ENCODE results near the gene HOOK1. TPM values are rescaled to one million over a fixed set of nuclear protein-coding genes. Genes with fewer than 3 reads are reported as not detected.
"Not testable (repeated sequence)": the region's sequence is repeated elsewhere in the genome, so short reads cannot be mapped to it uniquely, and the experiment has no call there.

Gene HOOK1
- total and polyA plus RNA-seq, 8 donors, result 10.9 to 32.0 (median 24.7) TPM

GRCh38 chr1:59908682-59909081 is 93.9 kb downstream of the HOOK1 start:
- Histone ChIP-seq H3K27ac (no peak overlapping the region), H3K36me3 (no peaks in the 10 kb centered on the region), H3K4me3 (no peak overlapping the region), H3K27me3 (no peaks in the 10 kb centered on the region), H3K9me3 (no peaks in the 10 kb centered on the region), H3K4me1 (no peaks in the 10 kb centered on the region)
- DNase-seq, result no peak
- WGBS, 2 donors, result 95 to 98% methylated on average over 2 of the region's 2 CpGs
- no peak for FAIRE-seq
- TF ChIP-seq, protein P1, sequence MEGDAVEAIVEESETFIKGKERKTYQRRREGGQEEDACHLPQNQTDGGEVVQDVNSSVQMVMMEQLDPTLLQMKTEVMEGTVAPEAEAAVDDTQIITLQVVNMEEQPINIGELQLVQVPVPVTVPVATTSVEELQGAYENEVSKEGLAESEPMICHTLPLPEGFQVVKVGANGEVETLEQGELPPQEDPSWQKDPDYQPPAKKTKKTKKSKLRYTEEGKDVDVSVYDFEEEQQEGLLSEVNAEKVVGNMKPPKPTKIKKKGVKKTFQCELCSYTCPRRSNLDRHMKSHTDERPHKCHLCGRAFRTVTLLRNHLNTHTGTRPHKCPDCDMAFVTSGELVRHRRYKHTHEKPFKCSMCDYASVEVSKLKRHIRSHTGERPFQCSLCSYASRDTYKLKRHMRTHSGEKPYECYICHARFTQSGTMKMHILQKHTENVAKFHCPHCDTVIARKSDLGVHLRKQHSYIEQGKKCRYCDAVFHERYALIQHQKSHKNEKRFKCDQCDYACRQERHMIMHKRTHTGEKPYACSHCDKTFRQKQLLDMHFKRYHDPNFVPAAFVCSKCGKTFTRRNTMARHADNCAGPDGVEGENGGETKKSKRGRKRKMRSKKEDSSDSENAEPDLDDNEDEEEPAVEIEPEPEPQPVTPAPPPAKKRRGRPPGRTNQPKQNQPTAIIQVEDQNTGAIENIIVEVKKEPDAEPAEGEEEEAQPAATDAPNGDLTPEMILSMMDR (IDR thresholded peaks at IDR 0.05), result no peak
- ATAC-seq, result no peak
- intact Hi-C loops (cut with DNase I), result no loop called here

DNA sequence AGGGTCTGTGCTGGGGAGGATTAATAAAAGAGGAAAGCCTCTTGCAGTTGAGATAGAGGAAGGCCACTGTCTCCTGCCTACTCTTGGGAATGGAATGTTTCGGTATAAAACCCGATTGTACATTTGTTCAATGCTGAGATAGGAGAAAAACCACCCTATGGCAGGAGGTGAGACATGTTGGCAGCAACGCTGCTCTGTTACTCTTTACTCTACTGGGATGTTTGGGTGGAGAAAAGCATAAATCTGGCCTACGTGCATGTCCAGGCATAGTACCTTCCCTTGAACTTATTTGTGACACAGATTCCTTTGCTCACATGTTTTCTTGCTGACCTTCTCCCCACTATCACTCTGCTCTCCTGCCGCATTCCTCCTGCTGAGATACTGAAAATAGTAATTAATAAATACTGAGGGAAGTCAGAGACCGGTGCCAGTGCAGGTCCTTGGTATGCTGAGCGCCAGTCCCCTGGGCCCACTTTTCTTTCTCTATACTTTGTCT is 100.1 kb downstream of the HOOK1 start:
- H3K27me3 ChIP-seq; intact Hi-C loops (cut with DNase I); FAIRE-seq; H3K4me1 ChIP-seq; H3K27ac ChIP-seq; H3K36me3 ChIP-seq; H3K9me3 ChIP-seq; H3K4me3 ChIP-seq; ATAC-seq; DNase-seq: not testable (repeated sequence)
- 85 to 91% methylated on average over 7 of the region's 7 CpGs for WGBS, 2 donors

DNA sequence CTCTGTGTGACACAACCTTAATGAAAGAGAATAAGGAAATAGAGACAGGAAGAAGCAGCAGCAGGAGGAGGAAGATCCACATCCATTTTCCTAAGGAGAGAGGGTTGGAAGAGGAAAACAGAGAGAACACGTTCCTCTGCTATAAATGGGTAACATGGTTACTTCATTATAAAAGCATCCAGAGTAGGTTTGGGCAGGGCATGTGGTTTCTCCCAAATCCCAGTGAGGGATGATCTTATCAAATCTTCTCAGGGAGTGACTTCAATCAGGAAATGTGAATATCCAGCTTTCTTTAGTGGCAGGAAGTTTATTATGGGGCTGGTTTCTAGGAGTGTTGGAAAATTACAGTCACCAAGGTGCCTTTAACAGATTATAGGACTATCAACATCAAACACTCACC is 100.8 kb downstream of the HOOK1 start:
- Histone ChIP-seq H3K27ac (no peak overlapping the region), H3K9me3 (no peaks in the 10 kb centered on the region), H3K4me3 (no peak overlapping the region), H3K27me3 (no peaks in the 10 kb centered on the region), H3K36me3 (no peaks in the 10 kb centered on the region), H3K4me1 (no peaks in the 10 kb centered on the region)
- TF ChIP-seq, protein P1 (IDR thresholded peaks at IDR 0.05), result no peak
- WGBS, 2 donors, result 59 to 61% methylated on average over 1 of the region's 1 CpG
- no peak for DNase-seq
- ATAC-seq, result no peak
- no peak for FAIRE-seq
- intact Hi-C loops (cut with DNase I), result no loop called here

DNA sequence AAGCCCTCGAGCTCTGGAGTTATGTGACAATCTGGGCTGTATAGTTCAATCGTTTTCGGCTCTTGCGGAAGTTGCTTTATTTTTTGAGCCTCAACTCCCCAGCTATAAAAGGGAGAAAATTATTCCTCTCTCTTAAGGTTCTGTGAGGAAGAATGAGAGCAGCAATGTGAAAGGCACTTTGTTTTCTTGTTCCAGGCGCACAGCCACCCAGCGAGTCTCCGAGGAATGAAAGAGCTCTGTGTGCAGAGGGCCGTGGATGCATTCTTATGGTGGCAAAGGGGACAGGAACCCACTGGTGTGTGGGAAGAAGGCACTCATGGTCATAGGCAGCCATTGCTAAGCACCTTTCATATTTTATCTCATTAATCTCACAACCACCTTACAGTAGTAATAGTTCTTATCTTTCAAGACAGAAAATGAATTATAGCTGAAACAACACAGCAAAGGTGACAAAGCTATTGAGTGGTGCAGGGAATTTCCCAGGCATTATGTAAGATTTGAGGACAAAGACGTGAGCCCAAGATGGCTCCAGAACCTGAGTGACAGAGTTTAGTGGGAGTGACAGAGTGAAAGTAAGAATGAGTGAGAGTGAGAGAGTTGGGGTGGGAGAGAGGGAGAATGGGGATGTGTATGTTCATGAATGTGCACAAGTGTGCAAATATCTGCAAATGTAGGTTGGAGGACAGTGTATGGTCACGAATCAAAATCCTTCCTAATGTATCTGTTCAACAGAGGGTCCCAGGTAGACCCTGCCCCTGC is 102.5 kb downstream of the HOOK1 start:
- H3K4me1 ChIP-seq, result no peaks in the 10 kb centered on the region
- H3K9me3 ChIP-seq, result no peaks in the 10 kb centered on the region
- H3K4me3 ChIP-seq, result no peak overlapping the region
- ATAC-seq (peak in 2 of 4 donors; percentile 34 to 47), FAIRE-seq (no peak), DNase-seq (no peak)
- H3K36me3 ChIP-seq, result no peaks in the 10 kb centered on the region
- H3K27ac ChIP-seq, result peak overlapping the region in 2 of 4 donors; percentile 36 to 41
- no peaks in the 10 kb centered on the region for H3K27me3 ChIP-seq
- TF ChIP-seq, protein P1 (IDR thresholded peaks at IDR 0.05), result no peak
- intact Hi-C loops (cut with DNase I), result no loop called here
- WGBS, 2 donors, result 63 to 65% methylated on average over 10 of the region's 10 CpGs

- no peaks in the 10 kb centered on the region for H3K9me3 ChIP-seq
- intact Hi-C loops (cut with DNase I), result no loop called here
- no peaks in the 10 kb centered on the region for H3K4me1 ChIP-seq
- TF ChIP-seq, protein P1 (IDR thresholded peaks at IDR 0.05), result no peak
- 80 to 96% methylated on average over 2 of the region's 2 CpGs for WGBS, 2 donors
- H3K27me3 ChIP-seq, result no peaks in the 10 kb centered on the region
- H3K36me3 ChIP-seq, result no peaks in the 10 kb centered on the region
- H3K27ac ChIP-seq, result no peak overlapping the region
- no peak for FAIRE-seq
- ATAC-seq, result no peak
- H3K4me3 ChIP-seq, result no peak overlapping the region
- no peak for DNase-seq
These were observed 103.0 kb downstream of the HOOK1 start for GRCh38 chr1:59917785-59918180.
